Endothelial cell of umbilical vein (primary cell): Measurements from ENCODE around the gene KCTD16. TPM values are rescaled to one million over a fixed set of nuclear protein-coding genes. Genes with fewer than 3 reads are reported as not detected.

Experiments
- BruUV-seq: library from RNA; stranded (reverse); fragments of 400-500 nt; replicated peaks from 2 replicates; lab custom pipeline; 2021; lab: Mats Ljungman, UMichigan
- CTCF ChIA-PET: fragments of 300-600, 350-600 bp; sonication (Branson Sonifier 250); formaldehyde crosslinking; loops from one replicate; lab custom pipeline; 2021; ENCODE audit warnings: antibody characterized with exemption, inconsistent platforms; lab: Charles Lee
- POLR2A ChIA-PET: fragments of 300-600, 350-600 bp; sonication (Branson Sonifier 250); formaldehyde crosslinking; loops from one replicate; lab custom pipeline; 2021; ENCODE audit warnings: antibody characterized with exemption, inconsistent platforms; lab: Charles Lee
- DNase-seq: peaks from one replicate; pipeline ENCODE4 v3.0.0-alpha.2; 2011; ENCODE audit warnings: low read depth, low spot score
- FAIRE-seq: peaks from 2 replicates; lab custom pipeline; 2011; peaks lifted over from hg19 to GRCh38; lab: Jason Lieb, UNC
- H2AFZ ChIP-seq: 2 replicates; pipeline ENCODE4 v1.6.0; 2012; ENCODE audit warnings: low read depth, low read length, control low read depth, inconsistent platforms
- H3K27ac ChIP-seq: 2 replicates; pipeline ENCODE4 v1.5.1; 2011; ENCODE audit warnings: low read depth, mild to moderate bottlenecking, control low read depth, low read length, moderate library complexity; ENCODE audit not compliant: insufficient read depth
- H3K27me3 ChIP-seq, 2 experiments: 2 replicates each; pipeline versions ENCODE4 v1.6.0 to v1.6.1; 2011; ENCODE audit warnings: low read length in 2 of 2, mixed read lengths in 1 of 2; ENCODE audit not compliant: control insufficient read depth in 2 of 2, insufficient read depth in 2 of 2
- H3K36me3 ChIP-seq, 2 experiments: 2 replicates in 1 of 2; 3 replicates in 1 of 2; pipeline ENCODE4 v1.5.1; 2011; ENCODE audit warnings: low read length in 2 of 2, mild to moderate bottlenecking in 1 of 2, moderate library complexity in 1 of 2; ENCODE audit not compliant: control insufficient read depth in 2 of 2, insufficient read depth in 2 of 2; ENCODE audit errors: extremely low read depth in 1 of 2
- H3K4me1 ChIP-seq: 3 replicates; pipeline ENCODE4 v1.5.1; 2011; ENCODE audit warnings: mild to moderate bottlenecking, low read length; ENCODE audit not compliant: control insufficient read depth, insufficient read depth; ENCODE audit errors: extremely low read depth
- H3K4me2 ChIP-seq: 2 replicates; pipeline ENCODE4 v1.6.1; 2011; ENCODE audit warnings: low read length, control low read depth, mixed read lengths; ENCODE audit not compliant: insufficient read depth
- H3K4me3 ChIP-seq, 3 experiments: fragments of 200-600 bp in 1 of 3; sonication (generic), shearing (Covaris generic) in 1 of 3; replicated peaks in 1 of 3; 2 replicates each; pipeline ENCODE4 v1.5.1; 2011 to 2016; ENCODE audit warnings: control low read depth in 3 of 3, low read length in 3 of 3, mild to moderate bottlenecking in 2 of 3, inconsistent platforms in 1 of 3, low read depth in 1 of 3, moderate library complexity in 1 of 3; ENCODE audit not compliant: insufficient read depth in 1 of 3
- H3K79me2 ChIP-seq: 2 replicates; pipeline ENCODE4 v1.6.0; 2012; ENCODE audit warnings: low read length, inconsistent platforms; ENCODE audit not compliant: control insufficient read depth, insufficient read depth
- H3K9ac ChIP-seq: replicated peaks from 2 replicates; pipeline ENCODE3; 2011; ENCODE audit warnings: low read length, control low read depth; ENCODE audit not compliant: insufficient read depth; ENCODE audit errors: extremely low read depth
- H3K9me1 ChIP-seq: replicated peaks from 3 replicates; pipeline ENCODE4 v1.6.0; 2011; ENCODE audit warnings: mild to moderate bottlenecking, low read length; ENCODE audit not compliant: control insufficient read depth, insufficient read depth; ENCODE audit errors: extremely low read depth
- H3K9me3 ChIP-seq: replicated peaks from 2 replicates; pipeline ENCODE4 v1.5.1; 2012; ENCODE audit warnings: low read length, inconsistent platforms; ENCODE audit not compliant: control insufficient read depth, insufficient read depth
- H4K20me1 ChIP-seq: replicated peaks from 2 replicates; pipeline ENCODE3; 2011; ENCODE audit warnings: mild to moderate bottlenecking, low read length; ENCODE audit not compliant: control insufficient read depth, insufficient read depth; ENCODE audit errors: extremely low read depth
- EZH2 ChIP-seq: IDR thresholded peaks from 2 replicates; pipeline ENCODE4 v1.6.1; 2012; ENCODE audit warnings: borderline replicate concordance, low read depth, mild to moderate bottlenecking, moderate library complexity, low read length, inconsistent platforms; ENCODE audit not compliant: severe bottlenecking
- FOS ChIP-seq: IDR thresholded peaks from 2 replicates; pipeline ENCODE4 v1.6.1; 2011; ENCODE audit warnings: mild to moderate bottlenecking, low read length, moderate library complexity, borderline replicate concordance; ENCODE audit not compliant: insufficient read depth
- GATA2 ChIP-seq: IDR thresholded peaks from 2 replicates; pipeline ENCODE4 v1.7.0; 2011; ENCODE audit warnings: low read depth, mild to moderate bottlenecking, moderate library complexity, mixed read lengths, low read length; ENCODE audit not compliant: insufficient read length, insufficient read depth
- JUN ChIP-seq: IDR thresholded peaks from 2 replicates; pipeline ENCODE4 v1.6.1; 2011; ENCODE audit warnings: borderline replicate concordance, low read depth; ENCODE audit not compliant: insufficient read length, insufficient read depth
- MYC ChIP-seq: IDR thresholded peaks from one replicate; pipeline ENCODE4 v1.6.1; 2011; ENCODE audit warnings: mild to moderate bottlenecking, low read depth, low read length
- POLR2AphosphoS5 ChIP-seq: IDR thresholded peaks from 2 replicates; pipeline ENCODE4 v1.6.1; 2012; ENCODE audit warnings: low read depth, mild to moderate bottlenecking, control low read depth, low read length, moderate library complexity; ENCODE audit not compliant: insufficient read depth
- dilution Hi-C: fragments of 300-500 bp; cut with MboI; formaldehyde crosslinking; loops from one replicate; pipeline ENCODE4 v1.15.0; 2019; ENCODE audit warnings: low sequenced_read_pairs; ENCODE audit not compliant: extremely low pct_ligation_motif_present
- intact Hi-C: fragments of 100-400 bp; cut with micrococcal nuclease; formaldehyde crosslinking; loops from one replicate; pipeline ENCODE4 v1.10.0; 2022
- polyA plus RNA-seq, 4 experiments: library from polyadenylated mRNA; depleted of rRNA in 3 of 4; stranded (reverse) in 3 of 4; unstranded in 1 of 4; fragments of >200 nt; gene quantifications; 2 replicates each; pipeline versions ENCODE4 v1.2.1 to v1.2.3, GENCODE V29; 2011 to 2012; ENCODE audit warnings: missing spikeins in 1 of 4
- total RNA-seq: library from RNA; stranded (reverse); gene quantifications from 2 replicates; pipeline ENCODE4 v1.2.3, GENCODE V29; 2021
- TF ChIP-seq, protein P1 (sequence below), 2 donors: IDR thresholded peaks; 1 replicate in 1 of 2; 2 replicates in 1 of 2; pipeline ENCODE4 v1.5.1; 2011; ENCODE audit warnings: low read length in 2 of 2, mild to moderate bottlenecking in 2 of 2, moderate library complexity in 2 of 2, control low read depth in 1 of 2, inconsistent platforms in 1 of 2, low read depth in 1 of 2; ENCODE audit not compliant: insufficient read depth in 1 of 2; ENCODE audit errors: extremely low read depth in 1 of 2
- TF ChIP-seq, protein P2 (sequence below): IDR thresholded peaks from 2 replicates; pipeline ENCODE4 v1.6.1; 2011; ENCODE audit not compliant: insufficient read depth, insufficient read length

KCTD16 gene
- total and polyA plus RNA-seq, 2 donors (not counting 3 experiments of a cell fraction or from before 2014, with no cell fraction given), result 0.21 to 0.49 TPM

DNA sequence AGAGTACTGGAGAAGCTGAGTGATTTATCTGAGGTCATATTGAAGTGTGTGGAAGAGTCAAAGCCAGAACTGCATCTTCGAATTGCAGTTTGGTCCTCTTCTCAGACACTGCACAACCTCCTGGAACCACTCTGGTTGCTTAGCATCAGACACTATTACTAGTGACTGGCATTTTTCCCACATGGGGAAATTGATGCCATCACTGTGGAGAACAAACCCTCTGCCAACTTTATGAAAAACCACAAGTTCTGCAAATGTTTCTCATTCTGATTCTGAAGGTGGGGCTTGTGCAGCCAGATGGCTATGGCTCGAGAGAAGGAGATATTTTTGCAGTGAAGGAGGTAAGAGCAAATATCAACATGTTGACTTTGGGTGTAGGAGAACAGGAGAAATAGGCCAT lies 67.2 kb downstream of the KCTD16 start:
- dilution Hi-C loops (no loop called here), intact Hi-C loops (no loop called here)
- H3K36me3 ChIP-seq, result no peaks in the 10 kb centered on the region
- no peak overlapping the region for H3K9ac ChIP-seq
- no peak overlapping the region for H3K4me3 ChIP-seq
- ChIA-PET POLR2A (no interaction called here), CTCF (no interaction called here)
- H3K9me3 ChIP-seq, result no peaks in the 10 kb centered on the region
- H3K9me1 ChIP-seq, result no peaks in the 10 kb centered on the region
- no peaks in the 10 kb centered on the region for H3K4me1 ChIP-seq
- no peak for FAIRE-seq
- H3K27me3 ChIP-seq, result peaks cover 0 to 2% of the 10 kb centered on the region in 2 experiments
- H3K27ac ChIP-seq, result no peak overlapping the region
- no peak for TF ChIP-seq MYC
- no peak for TF ChIP-seq POLR2AphosphoS5
- no peak for TF ChIP-seq FOS
- TF ChIP-seq EZH2, result no peak
- no peak for TF ChIP-seq JUN
- TF ChIP-seq, protein P1, sequence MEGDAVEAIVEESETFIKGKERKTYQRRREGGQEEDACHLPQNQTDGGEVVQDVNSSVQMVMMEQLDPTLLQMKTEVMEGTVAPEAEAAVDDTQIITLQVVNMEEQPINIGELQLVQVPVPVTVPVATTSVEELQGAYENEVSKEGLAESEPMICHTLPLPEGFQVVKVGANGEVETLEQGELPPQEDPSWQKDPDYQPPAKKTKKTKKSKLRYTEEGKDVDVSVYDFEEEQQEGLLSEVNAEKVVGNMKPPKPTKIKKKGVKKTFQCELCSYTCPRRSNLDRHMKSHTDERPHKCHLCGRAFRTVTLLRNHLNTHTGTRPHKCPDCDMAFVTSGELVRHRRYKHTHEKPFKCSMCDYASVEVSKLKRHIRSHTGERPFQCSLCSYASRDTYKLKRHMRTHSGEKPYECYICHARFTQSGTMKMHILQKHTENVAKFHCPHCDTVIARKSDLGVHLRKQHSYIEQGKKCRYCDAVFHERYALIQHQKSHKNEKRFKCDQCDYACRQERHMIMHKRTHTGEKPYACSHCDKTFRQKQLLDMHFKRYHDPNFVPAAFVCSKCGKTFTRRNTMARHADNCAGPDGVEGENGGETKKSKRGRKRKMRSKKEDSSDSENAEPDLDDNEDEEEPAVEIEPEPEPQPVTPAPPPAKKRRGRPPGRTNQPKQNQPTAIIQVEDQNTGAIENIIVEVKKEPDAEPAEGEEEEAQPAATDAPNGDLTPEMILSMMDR (IDR thresholded peaks at IDR 0.05; ENCODE audit: extremely low read depth in 1 of 2, insufficient read depth in 1 of 2, low read depth in 1 of 2, low read length in 2 of 2), result no peak
- TF ChIP-seq, protein P2, sequence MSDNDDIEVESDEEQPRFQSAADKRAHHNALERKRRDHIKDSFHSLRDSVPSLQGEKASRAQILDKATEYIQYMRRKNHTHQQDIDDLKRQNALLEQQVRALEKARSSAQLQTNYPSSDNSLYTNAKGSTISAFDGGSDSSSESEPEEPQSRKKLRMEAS, result no peak
- TF ChIP-seq GATA2, result no peak
- no peak overlapping the region for H2AFZ ChIP-seq
- no peak overlapping the region for H3K4me2 ChIP-seq
- no peaks in the 10 kb centered on the region for H4K20me1 ChIP-seq
- no peak for DNase-seq
- H3K79me2 ChIP-seq, result no peaks in the 10 kb centered on the region
- BruUV-seq, result no TSS peak
